GM19035 (cell line): ENCODE data around the gene MFAP4.

Experiments used
- ATAC-seq: cut with Tn5 transposase; IDR thresholded peaks from one replicate; pipeline ENCODE4 v1.9.1; 2021; ENCODE audit not compliant: unreplicated experiment

The MFAP4 gene

GRCh38 chr17:19410091-19410490, 23.1 kb upstream of the MFAP4 start:
- no peak for ATAC-seq

GRCh38 chr17:19409509-19409908, 22.5 kb upstream of the MFAP4 start:
- ATAC-seq: no peak

GRCh38 chr17:19409066-19409465, 22.1 kb upstream of the MFAP4 start:
- ATAC-seq: no peak

- ATAC-seq: no peak
Observed at GRCh38 chr17:19408346-19408710, 21.3 kb upstream of the MFAP4 start.

GRCh38 chr17:19407601-19408345, 20.8 kb upstream of the MFAP4 start:
- ATAC-seq: no peak

GRCh38 chr17:19405114-19405513, 18.1 kb upstream of the MFAP4 start:
- ATAC-seq: no peak

GRCh38 chr17:19404264-19404663, 17.3 kb upstream of the MFAP4 start:
- ATAC-seq: no peak

- no peak for ATAC-seq
Observed at GRCh38 chr17:19403021-19403420, 16.0 kb upstream of the MFAP4 start.

GRCh38 chr17:19402171-19402570, 15.2 kb upstream of the MFAP4 start:
- no peak for ATAC-seq

- ATAC-seq: no peak
Observed at GRCh38 chr17:19401321-19402010, 14.5 kb upstream of the MFAP4 start.

GRCh38 chr17:19399750-19400450, 12.9 kb upstream of the MFAP4 start:
- ATAC-seq: no peak

GRCh38 chr17:19398301-19399181, 11.6 kb upstream of the MFAP4 start:
- ATAC-seq: no peak

GRCh38 chr17:19397556-19398041, 10.6 kb upstream of the MFAP4 start:
- ATAC-seq: no peak

GRCh38 chr17:19392303-19392702, 5.3 kb upstream of the MFAP4 start:
- no peak for ATAC-seq

GRCh38 chr17:19391432-19391831, 4.4 kb upstream of the MFAP4 start:
- no peak for ATAC-seq

GRCh38 chr17:19390951-19391350, 4.0 kb upstream of the MFAP4 start:
- no peak for ATAC-seq

GRCh38 chr17:19388791-19389785, 2.1 kb upstream of the MFAP4 start:
- ATAC-seq: no peak

GRCh38 chr17:19387921-19388521, 1.0 kb upstream of the MFAP4 start:
- no peak for ATAC-seq
